Stimulated activated CD4-positive, alpha-beta T cell treated with anti-CD3 and anti-CD28 coated beads, Interleukin-2, amount 100 ng/mL, for 24 hours (primary cell): Measurements from ENCODE around the gene HOXC9.

Experiments
- DNase-seq, 2 donors: peaks; one replicate each; pipeline ENCODE4 v3.0.0-alpha.2; 2020

Gene HOXC9

GRCh38 chr12:54016478-54016964 is 16.6 kb downstream of the HOXC9 start:
- no peak for DNase-seq

- DNase-seq = no peak
Observed at GRCh38 chr12:54017027-54017788, 17.2 kb downstream of the HOXC9 start.

GRCh38 chr12:54017878-54018467 is 18.0 kb downstream of the HOXC9 start:
- peak; percentile 69 to 76 for DNase-seq

GRCh38 chr12:54018468-54018984 is 18.6 kb downstream of the HOXC9 start:
- DNase-seq = no peak

- DNase-seq = no peak
Observed at GRCh38 chr12:54019091-54019811, 19.3 kb downstream of the HOXC9 start.

GRCh38 chr12:54019924-54020590 is 20.1 kb downstream of the HOXC9 start:
- no peak for DNase-seq

GRCh38 chr12:54020591-54021405 is 20.8 kb downstream of the HOXC9 start:
- no peak for DNase-seq

- no peak for DNase-seq
Observed at GRCh38 chr12:54021432-54022013, 21.6 kb downstream of the HOXC9 start.

- DNase-seq = no peak
Observed at GRCh38 chr12:54022960-54023884, 23.3 kb downstream of the HOXC9 start.

GRCh38 chr12:54024127-54024526 is 24.2 kb downstream of the HOXC9 start:
- DNase-seq = no peak

GRCh38 chr12:54024581-54025305 is 24.8 kb downstream of the HOXC9 start:
- no peak for DNase-seq

- DNase-seq = no peak
Observed at GRCh38 chr12:54025499-54026405, 25.8 kb downstream of the HOXC9 start.

GRCh38 chr12:54026640-54027441 is 26.9 kb downstream of the HOXC9 start:
- no peak for DNase-seq

GRCh38 chr12:54027442-54027786 is 27.5 kb downstream of the HOXC9 start:
- no peak for DNase-seq

- DNase-seq = no peak
Observed at GRCh38 chr12:54028314-54029201, 28.6 kb downstream of the HOXC9 start, which contains the start of gene HOXC6. HOXC6 (plus strand) TSS chr12:54028440; CDS start chr12:54028522, 82 bp downstream.

- no peak for DNase-seq
Observed at GRCh38 chr12:54029529-54030441, 29.8 kb downstream of the HOXC9 start.
